WTC11 (cell line): Measurements from ENCODE around the gene MRPL34. TPM values are rescaled to one million over a fixed set of nuclear protein-coding genes. Genes with fewer than 3 reads are reported as not detected.

Source experiments
- ATAC-seq: fragments of 200-7000 bp; cut with Tn5 transposase; 2 replicates; pipeline ENCODE4 v1.10.0; 2021; ENCODE audit warnings: mild to moderate bottlenecking, moderate library complexity
- CTCF ChIA-PET: fragments of 300-600 bp; sonication (Branson Sonifier 250); formaldehyde crosslinking; loops from one replicate; lab custom pipeline; 2021; ENCODE audit warnings: antibody characterized with exemption; lab: Charles Lee
- POLR2A ChIA-PET: fragments of 350-600 bp; sonication (Branson Sonifier 250); formaldehyde crosslinking; loops from one replicate; lab custom pipeline; 2021; ENCODE audit warnings: antibody characterized with exemption; lab: Charles Lee
- DNase-seq: peaks from one replicate; pipeline ENCODE4 v3.0.0; 2021; ENCODE audit warnings: low spot score
- H3K27ac Mint-ChIP-seq: 2 replicates; pipeline ENCODE4 v1.8.0; 2021; ENCODE audit warnings: mixed read lengths
- H3K27me3 Mint-ChIP-seq: 2 replicates; pipeline ENCODE4 v1.8.0; 2021; ENCODE audit warnings: low read depth, mild to moderate bottlenecking, moderate library complexity, mixed read lengths
- H3K36me3 Mint-ChIP-seq: 2 replicates; pipeline ENCODE4 v1.8.0; 2021; ENCODE audit warnings: mixed read lengths
- H3K4me1 Mint-ChIP-seq: 2 replicates; pipeline ENCODE4 v1.8.0; 2022; ENCODE audit warnings: mixed read lengths
- H3K4me3 Mint-ChIP-seq: 2 replicates; pipeline ENCODE4 v1.8.0; 2021; ENCODE audit warnings: mild to moderate bottlenecking, moderate library complexity, mixed read lengths
- H3K9me3 Mint-ChIP-seq: 2 replicates; pipeline ENCODE4 v1.8.0; 2021; ENCODE audit warnings: mixed read lengths
- CBFB ChIP-seq: sonication (generic); formaldehyde crosslinking; IDR thresholded peaks from 2 replicates; pipeline ENCODE4 v1.8.1; 2022; ENCODE audit warnings: mild to moderate bottlenecking, low read depth, missing genetic modification reagents
- CDX4 ChIP-seq: fragments of 250-450 bp; sonication (Bioruptor Pico); IDR thresholded peaks from 2 replicates; pipeline ENCODE4 v1.9.0; 2021; ENCODE audit warnings: moderate library complexity, mild to moderate bottlenecking, inconsistent platforms, borderline replicate concordance
- CREM ChIP-seq: sonication (generic); formaldehyde crosslinking; IDR thresholded peaks from 2 replicates; pipeline ENCODE4 v1.8.1; 2022; ENCODE audit warnings: mild to moderate bottlenecking, missing genetic modification reagents, moderate library complexity
- FOXJ3 ChIP-seq: sonication (generic); formaldehyde crosslinking; IDR thresholded peaks from 2 replicates; pipeline ENCODE4 v1.9.0; 2021; ENCODE audit warnings: missing genetic modification reagents, mild to moderate bottlenecking, borderline replicate concordance
- JUN ChIP-seq: sonication (generic); formaldehyde crosslinking; IDR thresholded peaks from 2 replicates; pipeline ENCODE4 v1.8.0; 2023; ENCODE audit warnings: mild to moderate bottlenecking, missing genetic modification reagents
- MYBL2 ChIP-seq: sonication (generic); formaldehyde crosslinking; IDR thresholded peaks from 2 replicates; pipeline ENCODE4 v1.8.1; 2023; ENCODE audit warnings: mild to moderate bottlenecking, moderate library complexity, missing genetic modification reagents
- PRDM15 ChIP-seq: sonication (generic); formaldehyde crosslinking; IDR thresholded peaks from 2 replicates; pipeline ENCODE4 v1.8.0; 2022; ENCODE audit warnings: missing genetic modification reagents
- SMAD3 ChIP-seq: sonication (generic); formaldehyde crosslinking; IDR thresholded peaks from 2 replicates; pipeline ENCODE4 v1.8.0; 2022; ENCODE audit warnings: missing genetic modification reagents, mild to moderate bottlenecking, borderline replicate concordance
- SP1 ChIP-seq: sonication (generic); formaldehyde crosslinking; conservative IDR thresholded peaks from 2 replicates; pipeline ENCODE4 v1.8.1; 2022; ENCODE audit warnings: missing genetic modification reagents
- TEAD4 ChIP-seq: sonication (generic); formaldehyde crosslinking; IDR thresholded peaks from 2 replicates; pipeline ENCODE4 v1.8.0; 2022; ENCODE audit warnings: mild to moderate bottlenecking, missing genetic modification reagents
- ZNF138 ChIP-seq: sonication (generic); formaldehyde crosslinking; conservative IDR thresholded peaks from 2 replicates; pipeline ENCODE4 v1.8.1; 2022; ENCODE audit warnings: mild to moderate bottlenecking, moderate library complexity, missing genetic modification reagents
- ZNF416 ChIP-seq: fragments of 250-450 bp; sonication (Bioruptor Pico); IDR thresholded peaks from 2 replicates; pipeline ENCODE4 v1.9.0; 2021; ENCODE audit warnings: mild to moderate bottlenecking, inconsistent platforms
- total RNA-seq: library from RNA; stranded (reverse); gene quantifications from 3 replicates; pipeline ENCODE4 v1.2.3, GENCODE V29; 2021
- TF ChIP-seq, protein P1 (sequence below): sonication (generic); formaldehyde crosslinking; IDR thresholded peaks from 2 replicates; pipeline ENCODE4 v1.8.1; 2023; ENCODE audit warnings: mild to moderate bottlenecking, missing genetic modification reagents, moderate library complexity
- TF ChIP-seq, protein P2 (sequence below): sonication (generic); formaldehyde crosslinking; IDR thresholded peaks from 2 replicates; pipeline ENCODE4 v1.8.0; 2022; ENCODE audit warnings: mild to moderate bottlenecking, missing genetic modification reagents
- TF ChIP-seq, protein P3 (sequence below): sonication (generic); formaldehyde crosslinking; conservative IDR thresholded peaks from 2 replicates; pipeline ENCODE4 v1.8.1; 2022; ENCODE audit warnings: mild to moderate bottlenecking, missing genetic modification reagents
- TF ChIP-seq, protein P4 (sequence below): fragments of 250-450 bp; sonication (Bioruptor Pico); IDR thresholded peaks from 2 replicates; pipeline ENCODE4 v1.9.0; 2021; ENCODE audit warnings: mild to moderate bottlenecking
- TF ChIP-seq, protein P5 (sequence below): sonication (generic); formaldehyde crosslinking; IDR thresholded peaks from 2 replicates; pipeline ENCODE4 v1.8.0; 2022; ENCODE audit warnings: mild to moderate bottlenecking, missing genetic modification reagents
- TF ChIP-seq, protein P6 (sequence below): sonication (generic); formaldehyde crosslinking; IDR thresholded peaks from 2 replicates; pipeline ENCODE4 v1.8.1; 2022; ENCODE audit warnings: missing genetic modification reagents, borderline replicate concordance

Gene MRPL34
- total RNA-seq, 1 experiment from 2014 or later, result 130 TPM

- TF ChIP-seq, protein P1, sequence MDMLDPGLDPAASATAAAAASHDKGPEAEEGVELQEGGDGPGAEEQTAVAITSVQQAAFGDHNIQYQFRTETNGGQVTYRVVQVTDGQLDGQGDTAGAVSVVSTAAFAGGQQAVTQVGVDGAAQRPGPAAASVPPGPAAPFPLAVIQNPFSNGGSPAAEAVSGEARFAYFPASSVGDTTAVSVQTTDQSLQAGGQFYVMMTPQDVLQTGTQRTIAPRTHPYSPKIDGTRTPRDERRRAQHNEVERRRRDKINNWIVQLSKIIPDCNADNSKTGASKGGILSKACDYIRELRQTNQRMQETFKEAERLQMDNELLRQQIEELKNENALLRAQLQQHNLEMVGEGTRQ (CRISPR knock-in tag), result no peak
- TF ChIP-seq PRDM15 (CRISPR knock-in tag), result no peak
- TF ChIP-seq, protein P2, sequence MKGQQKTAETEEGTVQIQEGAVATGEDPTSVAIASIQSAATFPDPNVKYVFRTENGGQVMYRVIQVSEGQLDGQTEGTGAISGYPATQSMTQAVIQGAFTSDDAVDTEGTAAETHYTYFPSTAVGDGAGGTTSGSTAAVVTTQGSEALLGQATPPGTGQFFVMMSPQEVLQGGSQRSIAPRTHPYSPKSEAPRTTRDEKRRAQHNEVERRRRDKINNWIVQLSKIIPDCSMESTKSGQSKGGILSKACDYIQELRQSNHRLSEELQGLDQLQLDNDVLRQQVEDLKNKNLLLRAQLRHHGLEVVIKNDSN (CRISPR knock-in tag), result no peak
- TF ChIP-seq CBFB (CRISPR knock-in tag), result no peak
Observed at GRCh38 chr19:17312189-17313113, 6.8 kb downstream of the MRPL34 start (continued).

GRCh38 chr19:17314007-17314593 is 8.4 kb downstream of the MRPL34 start:
- CTCF ChIA-PET, result no interaction called here
- POLR2A ChIA-PET, result interaction anchor here (0.7 kb wide), 1 partner anchor 49 kb away, joined by 6 read pairs; no protein-coding TSS in a partner anchor
- Mint-ChIP-seq H3K9me3 (no peaks in the 10 kb centered on the region), H3K27ac (no peak overlapping the region), H3K4me3 (no peak overlapping the region), H3K36me3 (peaks cover 27% of the 10 kb centered on the region), H3K27me3 (no peaks in the 10 kb centered on the region), H3K4me1 (peaks cover 12% of the 10 kb centered on the region)
- ATAC-seq (no peak), DNase-seq (no peak)
- TF ChIP-seq SP1 (CRISPR knock-in tag) (no peak), TEAD4 (CRISPR knock-in tag) (no peak), CREM (CRISPR knock-in tag) (no peak), JUN (CRISPR knock-in tag) (no peak), SMAD3 (CRISPR knock-in tag) (no peak), FOXJ3 (CRISPR knock-in tag) (no peak), MYBL2 (no peak)
- TF ChIP-seq, protein P3, sequence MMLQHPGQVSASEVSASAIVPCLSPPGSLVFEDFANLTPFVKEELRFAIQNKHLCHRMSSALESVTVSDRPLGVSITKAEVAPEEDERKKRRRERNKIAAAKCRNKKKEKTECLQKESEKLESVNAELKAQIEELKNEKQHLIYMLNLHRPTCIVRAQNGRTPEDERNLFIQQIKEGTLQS (CRISPR knock-in tag), result no peak
- TF ChIP-seq, protein P4, sequence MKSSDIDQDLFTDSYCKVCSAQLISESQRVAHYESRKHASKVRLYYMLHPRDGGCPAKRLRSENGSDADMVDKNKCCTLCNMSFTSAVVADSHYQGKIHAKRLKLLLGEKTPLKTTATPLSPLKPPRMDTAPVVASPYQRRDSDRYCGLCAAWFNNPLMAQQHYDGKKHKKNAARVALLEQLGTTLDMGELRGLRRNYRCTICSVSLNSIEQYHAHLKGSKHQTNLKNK (CRISPR knock-in tag), result no peak

- ChIA-PET POLR2A (no interaction called here), CTCF (interaction anchor here (2.2 kb wide), 1 partner anchor 9 kb away, joined by 6 read pairs; no protein-coding TSS in a partner anchor)
- ATAC-seq (no peak), DNase-seq (no peak)
- H3K27me3 Mint-ChIP-seq, result no peaks in the 10 kb centered on the region
- H3K4me3 Mint-ChIP-seq, result no peak overlapping the region
- H3K9me3 Mint-ChIP-seq, result no peaks in the 10 kb centered on the region
- no peak overlapping the region for H3K27ac Mint-ChIP-seq
- peaks cover 39% of the 10 kb centered on the region for H3K36me3 Mint-ChIP-seq
- peaks cover 6% of the 10 kb centered on the region; the same call in 1 of the 2 replicates for H3K4me1 Mint-ChIP-seq
- TF ChIP-seq JUN (CRISPR knock-in tag) (no peak), ZNF416 (CRISPR knock-in tag) (no peak), ZNF138 (CRISPR knock-in tag) (no peak), CDX4 (CRISPR knock-in tag) (no peak)
- TF ChIP-seq, protein P5, sequence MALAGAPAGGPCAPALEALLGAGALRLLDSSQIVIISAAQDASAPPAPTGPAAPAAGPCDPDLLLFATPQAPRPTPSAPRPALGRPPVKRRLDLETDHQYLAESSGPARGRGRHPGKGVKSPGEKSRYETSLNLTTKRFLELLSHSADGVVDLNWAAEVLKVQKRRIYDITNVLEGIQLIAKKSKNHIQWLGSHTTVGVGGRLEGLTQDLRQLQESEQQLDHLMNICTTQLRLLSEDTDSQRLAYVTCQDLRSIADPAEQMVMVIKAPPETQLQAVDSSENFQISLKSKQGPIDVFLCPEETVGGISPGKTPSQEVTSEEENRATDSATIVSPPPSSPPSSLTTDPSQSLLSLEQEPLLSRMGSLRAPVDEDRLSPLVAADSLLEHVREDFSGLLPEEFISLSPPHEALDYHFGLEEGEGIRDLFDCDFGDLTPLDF (CRISPR knock-in tag), result no peak
- TF ChIP-seq, protein P6, sequence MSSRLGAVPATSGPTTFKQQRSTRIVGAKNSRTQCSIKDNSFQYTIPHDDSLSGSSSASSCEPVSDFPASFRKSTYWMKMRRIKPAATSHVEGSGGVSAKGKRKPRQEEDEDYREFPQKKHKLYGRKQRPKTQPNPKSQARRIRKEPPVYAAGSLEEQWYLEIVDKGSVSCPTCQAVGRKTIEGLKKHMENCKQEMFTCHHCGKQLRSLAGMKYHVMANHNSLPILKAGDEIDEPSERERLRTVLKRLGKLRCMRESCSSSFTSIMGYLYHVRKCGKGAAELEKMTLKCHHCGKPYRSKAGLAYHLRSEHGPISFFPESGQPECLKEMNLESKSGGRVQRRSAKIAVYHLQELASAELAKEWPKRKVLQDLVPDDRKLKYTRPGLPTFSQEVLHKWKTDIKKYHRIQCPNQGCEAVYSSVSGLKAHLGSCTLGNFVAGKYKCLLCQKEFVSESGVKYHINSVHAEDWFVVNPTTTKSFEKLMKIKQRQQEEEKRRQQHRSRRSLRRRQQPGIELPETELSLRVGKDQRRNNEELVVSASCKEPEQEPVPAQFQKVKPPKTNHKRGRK (CRISPR knock-in tag), result no peak
Observed at GRCh38 chr19:17318966-17319365, 13.3 kb downstream of the MRPL34 start.
